NOMO-1 treated with dmso at 0.1 percent for 144 hours (cell line): Measurements from ENCODE around the gene PTH2.
"Not testable (repeated sequence)": the region's sequence is repeated elsewhere in the genome, so short reads cannot be mapped to it uniquely, and the experiment has no call there.

Experiments used
- DNase-seq: peaks from one replicate; lab custom pipeline; 2025; ENCODE audit not compliant: unreplicated experiment; lab: John Stamatoyannopoulos, UW

Gene PTH2

GRCh38 chr19:49423071-49423984 is at the start of gene PTH2:
Gene PTH2, minus strand, starts transcription at chr19:49423441. Its CDS starts 102 bp downstream, at chr19:49423339.
- no peak for DNase-seq

- no peak for DNase-seq
Observed at GRCh38 chr19:49472936-49473335, 49.7 kb upstream of the PTH2 start.

- no peak for DNase-seq
Observed at GRCh38 chr19:49470615-49470978, 47.4 kb upstream of the PTH2 start.

GRCh38 chr19:49469828-49470614 is 46.8 kb upstream of the PTH2 start:
- DNase-seq = no peak

GRCh38 chr19:49468746-49469447 is 45.7 kb upstream of the PTH2 start:
- DNase-seq = peak; percentile 67

- no peak for DNase-seq
Observed at GRCh38 chr19:49468199-49468598, 45.0 kb upstream of the PTH2 start.

GRCh38 chr19:49465371-49465770 is 42.1 kb upstream of the PTH2 start:
- no peak for DNase-seq

- DNase-seq = no peak
Observed at GRCh38 chr19:49463960-49464740, 40.9 kb upstream of the PTH2 start.

- DNase-seq = no peak
Observed at GRCh38 chr19:49462492-49462891, 39.3 kb upstream of the PTH2 start.

- DNase-seq = no peak
Observed at GRCh38 chr19:49461656-49462055, 38.4 kb upstream of the PTH2 start.

- DNase-seq = not testable (repeated sequence)
Observed at GRCh38 chr19:49461130-49461529, 37.9 kb upstream of the PTH2 start.

- DNase-seq = no peak
Observed at GRCh38 chr19:49459388-49459787, 36.1 kb upstream of the PTH2 start.

- no peak for DNase-seq
Observed at GRCh38 chr19:49458567-49458903, 35.3 kb upstream of the PTH2 start.

GRCh38 chr19:49456326-49456725 is 33.1 kb upstream of the PTH2 start:
- DNase-seq = no peak

- DNase-seq = no peak
Observed at GRCh38 chr19:49455773-49456172, 32.5 kb upstream of the PTH2 start.

GRCh38 chr19:49453757-49454240 is 30.6 kb upstream of the PTH2 start:
- DNase-seq = no peak

- DNase-seq = peak; percentile 95
Observed at GRCh38 chr19:49453013-49453756, 29.9 kb upstream of the PTH2 start, which contains the start of gene ALDH16A1. Gene ALDH16A1, plus strand, starts transcription at chr19:49453225. Its CDS starts 107 bp downstream, at chr19:49453332.

- DNase-seq = peak; percentile 99
Observed at GRCh38 chr19:49451430-49452181, 28.4 kb upstream of the PTH2 start, which contains the start of gene PIH1D1. Gene PIH1D1, minus strand, starts transcription at chr19:49451814. Its CDS starts 240 bp downstream, at chr19:49451574.

- no peak for DNase-seq
Observed at GRCh38 chr19:49450405-49450804, 27.2 kb upstream of the PTH2 start.
